Activated CD8-positive, alpha-beta T cell treated with anti-CD3 and anti-CD28 coated beads for 36 hours (primary cell): ENCODE data around the gene NEAT1. TPM values are rescaled to one million over a fixed set of nuclear protein-coding genes. Genes with fewer than 3 reads are reported as not detected.
A peak's percentile ranks its signal among the peaks of the same experiment; 100 is the strongest.

Experiments
- ATAC-seq: fragments of 200-7000 bp; cut with Tn5 transposase; one replicate; pipeline ENCODE4 v1.10.0; 2021; ENCODE audit warnings: mild to moderate bottlenecking, moderate library complexity
- CTCF ChIA-PET: fragments of 350-600 bp; sonication (Branson Sonifier 250); formaldehyde crosslinking; loops from one replicate; lab custom pipeline; 2021; ENCODE audit warnings: antibody characterized with exemption; lab: Charles Lee
- POLR2A ChIA-PET: fragments of 350-600 bp; sonication (Branson Sonifier 250); formaldehyde crosslinking; loops from one replicate; lab custom pipeline; 2021; ENCODE audit warnings: antibody characterized with exemption; lab: Charles Lee
- DNase-seq: peaks from one replicate; pipeline ENCODE4 v3.0.0-alpha.2; 2020
- H3K27ac Mint-ChIP-seq: one replicate; pipeline ENCODE4 v1.8.0; 2021; ENCODE audit warnings: mild to moderate bottlenecking, mixed read lengths
- H3K27me3 Mint-ChIP-seq: one replicate; pipeline ENCODE4 v1.8.0; 2021; ENCODE audit warnings: mixed read lengths
- H3K36me3 Mint-ChIP-seq: one replicate; pipeline ENCODE4 v1.8.0; 2021; ENCODE audit warnings: low read depth, mixed read lengths
- H3K4me1 Mint-ChIP-seq: one replicate; pipeline ENCODE4 v1.8.0; 2021; ENCODE audit warnings: low read depth, mixed read lengths
- H3K4me3 Mint-ChIP-seq: one replicate; pipeline ENCODE4 v1.8.0; 2021; ENCODE audit warnings: mild to moderate bottlenecking, moderate library complexity, mixed read lengths
- H3K9me3 Mint-ChIP-seq: one replicate; pipeline ENCODE4 v1.8.0; 2021; ENCODE audit warnings: mixed read lengths
- intact Hi-C: fragments of 100-400 bp; cut with micrococcal nuclease; formaldehyde crosslinking; loops from one replicate; pipeline ENCODE4 v1.10.0; 2022
- total RNA-seq, 2 experiments: library from RNA; stranded (reverse); gene quantifications; one replicate each; pipeline ENCODE4 v1.2.3, GENCODE V29; 2021
- TF ChIP-seq, protein P1 (sequence below): fragments of 200-600 bp; IDR thresholded peaks from one replicate; pipeline ENCODE4 v1.8.0; 2022; ENCODE audit warnings: antibody characterized with exemption, mild to moderate bottlenecking

NEAT1 gene
- total RNA-seq, 2 experiments from 2014 or later, result 313 to 358 TPM

DNA sequence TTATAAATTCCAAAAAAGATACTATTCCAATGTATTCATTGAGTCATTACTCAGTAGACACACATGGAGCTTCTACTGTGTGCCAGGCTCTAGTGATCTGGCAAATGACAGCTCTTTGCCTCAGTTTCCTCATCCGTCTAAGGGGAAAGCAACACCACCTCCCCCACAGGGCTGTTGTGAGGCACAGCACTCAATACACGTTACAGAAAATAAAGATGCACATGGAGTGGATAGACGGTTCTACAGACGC lies 69.7 kb downstream of the NEAT1 start:
- Mint-ChIP-seq H3K4me1 (peaks cover 66% of the 10 kb centered on the region), H3K9me3 (no peaks in the 10 kb centered on the region), H3K27me3 (no peaks in the 10 kb centered on the region), H3K36me3 (peaks cover 1% of the 10 kb centered on the region), H3K27ac (no peak overlapping the region), H3K4me3 (no peak overlapping the region)
- intact Hi-C loops, result no loop called here
- ATAC-seq, result no peak
- no peak for DNase-seq
- POLR2A ChIA-PET, result interaction anchor here (0.9 to 36.2 kb wide), 4 partner anchors 10 to 72 kb away, joined by 4 to 4842 read pairs (median 218); partner anchors contain the start of genes MALAT1 and NEAT1
- CTCF ChIA-PET, result interaction anchor here (0.8 to 1.3 kb wide), 2 partner anchors 14 to 75 kb away, joined by 3 to 4 read pairs; no protein-coding TSS in a partner anchor
- TF ChIP-seq, protein P1, sequence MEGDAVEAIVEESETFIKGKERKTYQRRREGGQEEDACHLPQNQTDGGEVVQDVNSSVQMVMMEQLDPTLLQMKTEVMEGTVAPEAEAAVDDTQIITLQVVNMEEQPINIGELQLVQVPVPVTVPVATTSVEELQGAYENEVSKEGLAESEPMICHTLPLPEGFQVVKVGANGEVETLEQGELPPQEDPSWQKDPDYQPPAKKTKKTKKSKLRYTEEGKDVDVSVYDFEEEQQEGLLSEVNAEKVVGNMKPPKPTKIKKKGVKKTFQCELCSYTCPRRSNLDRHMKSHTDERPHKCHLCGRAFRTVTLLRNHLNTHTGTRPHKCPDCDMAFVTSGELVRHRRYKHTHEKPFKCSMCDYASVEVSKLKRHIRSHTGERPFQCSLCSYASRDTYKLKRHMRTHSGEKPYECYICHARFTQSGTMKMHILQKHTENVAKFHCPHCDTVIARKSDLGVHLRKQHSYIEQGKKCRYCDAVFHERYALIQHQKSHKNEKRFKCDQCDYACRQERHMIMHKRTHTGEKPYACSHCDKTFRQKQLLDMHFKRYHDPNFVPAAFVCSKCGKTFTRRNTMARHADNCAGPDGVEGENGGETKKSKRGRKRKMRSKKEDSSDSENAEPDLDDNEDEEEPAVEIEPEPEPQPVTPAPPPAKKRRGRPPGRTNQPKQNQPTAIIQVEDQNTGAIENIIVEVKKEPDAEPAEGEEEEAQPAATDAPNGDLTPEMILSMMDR, result no peak

DNA sequence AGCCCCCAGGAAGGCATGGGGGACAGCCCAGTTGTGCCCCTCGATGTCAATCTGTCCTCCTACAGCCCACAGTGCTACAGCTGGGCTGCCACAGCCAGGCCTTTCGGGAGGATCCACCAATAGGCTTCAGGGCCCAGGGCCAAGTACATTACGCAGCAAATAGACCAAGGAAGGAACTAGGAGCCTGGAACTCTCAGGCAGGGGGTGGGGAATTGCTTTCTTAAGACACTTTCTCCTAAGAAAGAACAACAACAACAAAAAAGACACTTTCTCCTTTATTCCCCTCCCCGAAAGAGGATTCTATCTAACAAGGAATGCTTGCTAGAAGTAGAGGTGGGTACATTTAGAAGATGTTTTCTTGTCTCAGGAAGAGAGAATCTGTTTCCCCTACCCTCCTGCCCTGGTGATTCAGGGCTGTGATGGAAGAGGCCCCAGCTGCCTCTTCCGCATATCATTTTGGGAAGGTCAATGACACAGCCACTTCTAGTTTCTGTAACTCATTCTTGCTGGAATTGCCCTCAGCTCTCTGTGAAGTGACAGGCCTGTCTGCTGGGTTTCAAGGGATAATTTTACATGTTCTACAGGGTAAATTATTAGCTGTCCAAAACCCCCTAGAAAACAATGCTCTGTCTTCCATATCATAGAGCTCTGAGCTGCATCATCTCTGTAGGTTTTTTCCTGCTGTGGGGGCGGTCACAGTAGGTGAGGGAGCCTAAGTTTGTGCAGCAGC lies 70.2 kb downstream of the NEAT1 start:
- Mint-ChIP-seq H3K4me1 (peaks cover 61% of the 10 kb centered on the region), H3K4me3 (peak overlapping the region; percentile 34), H3K27me3 (no peaks in the 10 kb centered on the region), H3K36me3 (peaks cover 1% of the 10 kb centered on the region), H3K9me3 (no peaks in the 10 kb centered on the region), H3K27ac (peak overlapping the region; percentile 91)
- intact Hi-C loops, result no loop called here
- ATAC-seq (peak; percentile 2), DNase-seq (peak; percentile 52)
- POLR2A ChIA-PET, result interaction anchor here (0.9 to 36.2 kb wide), 4 partner anchors 10 to 72 kb away, joined by 4 to 4842 read pairs (median 218); partner anchors contain the start of genes MALAT1 and NEAT1
- TF ChIP-seq, protein P1, result no peak
- CTCF ChIA-PET, result interaction anchor here (0.7 to 1.3 kb wide), 4 partner anchors 26 to 76 kb away, joined by 3 to 7 read pairs (median 4); no protein-coding TSS in a partner anchor

DNA sequence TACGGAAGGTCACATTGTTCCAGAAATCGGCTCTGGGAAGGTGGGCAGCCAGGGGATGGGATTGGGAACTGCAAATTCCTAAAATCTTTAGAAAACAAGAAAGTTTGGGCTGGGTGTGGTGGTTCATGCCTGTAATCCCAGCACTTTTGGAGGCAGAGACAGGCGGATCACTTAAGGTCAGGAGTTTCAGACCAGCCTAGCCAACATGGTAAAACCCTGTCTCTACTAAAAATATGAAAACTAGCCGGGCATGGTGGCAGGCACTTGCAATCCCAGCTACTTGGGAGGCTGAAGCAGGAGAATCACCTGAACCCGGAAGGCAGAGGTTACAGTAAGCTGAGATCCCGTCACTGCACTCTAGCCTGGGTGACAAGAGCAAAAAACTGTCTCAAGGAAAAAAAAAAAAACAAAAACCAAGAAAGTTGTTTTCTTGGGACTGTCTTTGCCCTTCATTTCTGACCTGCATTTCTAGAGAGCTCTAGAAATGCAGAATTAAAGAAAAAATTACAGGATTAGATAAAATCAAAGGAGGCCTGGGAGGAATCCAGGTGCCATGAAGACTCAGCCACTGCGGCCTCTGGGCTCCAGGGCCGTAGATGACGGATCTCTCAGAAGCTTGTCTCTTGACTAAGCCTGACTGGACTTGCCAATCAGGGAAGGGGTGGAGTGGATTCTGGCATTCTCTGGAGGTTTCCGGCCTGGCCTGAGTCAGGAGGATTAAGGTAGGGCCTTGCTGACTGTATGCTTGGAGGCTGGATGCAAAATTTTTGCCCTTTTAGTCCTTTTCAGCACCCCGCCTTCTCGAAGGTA lies 71.0 kb downstream of the NEAT1 start:
- Mint-ChIP-seq H3K9me3 (no peaks in the 10 kb centered on the region), H3K4me3 (peak overlapping the region; percentile 34), H3K27me3 (no peaks in the 10 kb centered on the region), H3K4me1 (peaks cover 53% of the 10 kb centered on the region), H3K27ac (peak overlapping the region; percentile 91), H3K36me3 (peaks cover 3% of the 10 kb centered on the region)
- intact Hi-C loops, result no loop called here
- ATAC-seq (no peak), DNase-seq (no peak)
- POLR2A ChIA-PET, result interaction anchor here (9.6 to 36.2 kb wide), 3 partner anchors 9 to 73 kb away, joined by 94 to 4842 read pairs (median 343); partner anchors contain the start of genes MALAT1 and NEAT1
- CTCF ChIA-PET, result interaction anchor here (0.7 to 1.5 kb wide), 5 partner anchors 13 to 164 kb away, joined by 3 to 7 read pairs (median 3); no protein-coding TSS in a partner anchor
- TF ChIP-seq, protein P1, result no peak

Other genes with a start within 250 kb of the NEAT1 start
- 10 to 100 TPM; 72.6 to 74.7 TPM for gene CAPN1, start 240.9 kb upstream of the NEAT1 start, total RNA-seq
- gene POLA2, start 160.8 kb upstream of the NEAT1 start, total RNA-seq, result 10 to 100 TPM; 55.2 to 63.8 TPM
- gene CDC42EP2, start 107.9 kb upstream of the NEAT1 start, total RNA-seq, result 1 to 10 TPM in 1 of 2 experiments, not detected in 1; 1.2 TPM
- gene DPF2, start 88.9 kb upstream of the NEAT1 start, total RNA-seq, result 10 to 100 TPM; 50.3 to 61.5 TPM
- gene TIGD3, start 68.0 kb upstream of the NEAT1 start, total RNA-seq, result 1 to 10 TPM in 1 of 2 experiments, under 1 TPM in 1; 0.65 to 1.4 TPM
- 10 to 100 TPM; 12.8 to 14.4 TPM for gene SLC25A45, start 40.2 kb upstream of the NEAT1 start, total RNA-seq
- gene FRMD8, start 36.2 kb upstream of the NEAT1 start, total RNA-seq, result 10 to 100 TPM; 26.8 to 33.3 TPM
- gene MALAT1, start 76.2 kb downstream of the NEAT1 start, total RNA-seq, result 1,000 to 10,000 TPM; 3,856 to 3,869 TPM
- 10 to 100 TPM; 71.5 to 76.8 TPM for gene SCYL1, start 102.3 kb downstream of the NEAT1 start, total RNA-seq
- gene LTBP3, start 135.6 kb downstream of the NEAT1 start, total RNA-seq, result 10 to 100 TPM; 55.4 to 56.0 TPM
- gene ZNRD2, start 147.7 kb downstream of the NEAT1 start, total RNA-seq, result 10 to 100 TPM; 54.3 to 54.7 TPM
- gene FAM89B, start 149.7 kb downstream of the NEAT1 start, total RNA-seq, result 10 to 100 TPM; 12.7 to 16.0 TPM
- 10 to 100 TPM; 94.0 to 99.4 TPM for gene EHBP1L1, start 153.3 kb downstream of the NEAT1 start, total RNA-seq
- under 1 TPM in 1 of 2 experiments, not detected in 1; 0.77 TPM for gene KCNK7, start 173.0 kb downstream of the NEAT1 start, total RNA-seq
- gene MAP3K11, start 191.4 kb downstream of the NEAT1 start, total RNA-seq, result 10 to 100 TPM; 40.3 to 45.6 TPM
- gene PCNX3, start 193.0 kb downstream of the NEAT1 start, total RNA-seq, result 10 to 100 TPM; 34.3 to 34.4 TPM
- 100 to 1,000 TPM; 172 to 180 TPM for gene SIPA1, start 215.3 kb downstream of the NEAT1 start, total RNA-seq
- 10 to 100 TPM; 65.6 to 72.5 TPM for gene RELA, start 240.1 kb downstream of the NEAT1 start, total RNA-seq